Glutamatergic neuron (in vitro differentiated cells): Measurements from ENCODE around the gene C2CD4B. TPM values are rescaled to one million over a fixed set of nuclear protein-coding genes. Genes with fewer than 3 reads are reported as not detected.
A peak's percentile ranks its signal among the peaks of the same experiment; 100 is the strongest.

Source experiments
- DNase-seq: peaks from one replicate; pipeline ENCODE4 v3.0.0; 2022
- H3K27ac Mint-ChIP-seq: one replicate; pipeline ENCODE4 v1.8.0; 2020; ENCODE audit warnings: mild to moderate bottlenecking, mixed read lengths, inconsistent platforms; ENCODE audit not compliant: unreplicated experiment
- H3K27me3 Mint-ChIP-seq: one replicate; pipeline ENCODE4 v1.8.0; 2020; ENCODE audit warnings: mild to moderate bottlenecking, moderate library complexity, mixed read lengths, inconsistent platforms; ENCODE audit not compliant: unreplicated experiment
- H3K36me3 Mint-ChIP-seq: one replicate; pipeline ENCODE4 v1.8.0; 2020; ENCODE audit warnings: mild to moderate bottlenecking, mixed read lengths, inconsistent platforms; ENCODE audit not compliant: unreplicated experiment
- H3K4me1 Mint-ChIP-seq: one replicate; pipeline ENCODE4 v1.8.0; 2020; ENCODE audit warnings: mild to moderate bottlenecking, low read depth, mixed read lengths, inconsistent platforms; ENCODE audit not compliant: unreplicated experiment
- H3K4me3 Mint-ChIP-seq: one replicate; pipeline ENCODE4 v1.8.0; 2020; ENCODE audit warnings: mild to moderate bottlenecking, mixed read lengths, inconsistent platforms; ENCODE audit not compliant: unreplicated experiment
- H3K9me3 Mint-ChIP-seq: one replicate; pipeline ENCODE4 v1.8.0; 2020; ENCODE audit warnings: mild to moderate bottlenecking, moderate library complexity, mixed read lengths, inconsistent platforms; ENCODE audit not compliant: unreplicated experiment
- long read RNA-seq: library from polyadenylated mRNA; unstranded; transcript quantifications from one replicate; pipeline ENCODE4 v2.0.0, GENCODE V29; 2020; ENCODE audit not compliant: unreplicated experiment
- total RNA-seq: library from RNA; stranded (reverse); fragmentation: NEBNext Ultra II Directional; extraction: Animal tissue kit (Norgen Biotek cat#: 25700); gene quantifications from one replicate; pipeline ENCODE4 v1.2.1, GENCODE V29; 2021; ENCODE audit not compliant: unreplicated experiment
- TF ChIP-seq, protein P1 (sequence below): fragments of 200-600 bp; sonication (generic); IDR thresholded peaks from one replicate; pipeline ENCODE4 v1.5.0; 2021; ENCODE audit not compliant: partially characterized antibody, unreplicated experiment

The C2CD4B gene
- total RNA-seq, result not detected
- long read RNA-seq, result 0 reads

- Mint-ChIP-seq H3K27me3 (peaks cover 10% of the 10 kb centered on the region), H3K36me3 (no peaks in the 10 kb centered on the region), H3K4me1 (peaks cover 3% of the 10 kb centered on the region), H3K4me3 (peak within 1 kb of the TSS; percentile 69), H3K9me3 (peaks cover 2% of the 10 kb centered on the region), H3K27ac (no peak within 1 kb of the TSS)
- TF ChIP-seq, protein P1, sequence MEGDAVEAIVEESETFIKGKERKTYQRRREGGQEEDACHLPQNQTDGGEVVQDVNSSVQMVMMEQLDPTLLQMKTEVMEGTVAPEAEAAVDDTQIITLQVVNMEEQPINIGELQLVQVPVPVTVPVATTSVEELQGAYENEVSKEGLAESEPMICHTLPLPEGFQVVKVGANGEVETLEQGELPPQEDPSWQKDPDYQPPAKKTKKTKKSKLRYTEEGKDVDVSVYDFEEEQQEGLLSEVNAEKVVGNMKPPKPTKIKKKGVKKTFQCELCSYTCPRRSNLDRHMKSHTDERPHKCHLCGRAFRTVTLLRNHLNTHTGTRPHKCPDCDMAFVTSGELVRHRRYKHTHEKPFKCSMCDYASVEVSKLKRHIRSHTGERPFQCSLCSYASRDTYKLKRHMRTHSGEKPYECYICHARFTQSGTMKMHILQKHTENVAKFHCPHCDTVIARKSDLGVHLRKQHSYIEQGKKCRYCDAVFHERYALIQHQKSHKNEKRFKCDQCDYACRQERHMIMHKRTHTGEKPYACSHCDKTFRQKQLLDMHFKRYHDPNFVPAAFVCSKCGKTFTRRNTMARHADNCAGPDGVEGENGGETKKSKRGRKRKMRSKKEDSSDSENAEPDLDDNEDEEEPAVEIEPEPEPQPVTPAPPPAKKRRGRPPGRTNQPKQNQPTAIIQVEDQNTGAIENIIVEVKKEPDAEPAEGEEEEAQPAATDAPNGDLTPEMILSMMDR, result no peak
- DNase-seq, result peak; percentile 40
These were observed at the start of gene C2CD4B for GRCh38 chr15:62165104-62165792. Gene C2CD4B (minus strand): TSS chr15:62165285. CDS start chr15:62164984, 301 bp downstream.

DNA sequence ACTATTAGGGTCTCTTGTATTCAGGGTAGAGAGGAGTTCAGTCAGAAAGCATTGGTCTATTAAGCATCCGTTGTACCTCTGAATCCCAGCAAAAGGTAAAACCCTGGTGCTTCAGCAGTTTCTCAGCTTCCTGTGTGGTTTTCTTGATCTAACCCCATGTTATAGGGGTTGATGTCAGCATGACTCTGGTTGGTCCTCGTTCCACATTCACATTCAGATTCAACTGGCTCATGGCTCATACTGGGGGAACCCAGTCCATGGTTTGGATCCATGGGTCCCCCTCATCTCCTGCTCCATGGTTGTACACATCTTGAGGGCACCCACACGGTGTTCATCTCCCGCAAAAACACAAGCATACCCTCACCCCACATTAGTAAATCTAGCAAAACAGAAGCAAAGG lies 47.7 kb upstream of the C2CD4B start:
- no peak for DNase-seq
- TF ChIP-seq, protein P1, result no peak
- Mint-ChIP-seq H3K27me3 (no peaks in the 10 kb centered on the region), H3K36me3 (peaks cover 30% of the 10 kb centered on the region), H3K4me1 (no peaks in the 10 kb centered on the region), H3K27ac (no peak overlapping the region), H3K4me3 (no peak overlapping the region), H3K9me3 (peaks cover 14% of the 10 kb centered on the region)

DNA sequence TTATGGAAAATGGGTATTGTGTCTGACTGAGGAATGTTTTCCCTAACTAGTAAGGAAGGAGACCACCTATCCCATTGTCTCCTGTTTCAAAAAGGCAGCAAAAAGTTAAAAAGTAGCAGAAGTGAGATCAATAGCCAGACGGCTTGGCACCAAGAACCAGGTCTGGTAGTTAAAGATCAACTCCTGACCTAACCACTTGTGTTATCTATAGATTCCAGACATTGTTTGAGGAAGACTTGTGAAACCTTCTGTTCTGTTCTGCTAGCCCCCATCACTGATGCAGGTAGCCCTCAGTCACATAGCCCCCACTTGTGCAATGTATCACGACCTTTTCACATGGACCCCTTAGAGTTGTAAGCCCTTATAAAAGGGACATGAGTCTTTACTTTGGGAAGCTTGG lies 46.3 kb upstream of the C2CD4B start:
- Mint-ChIP-seq H3K4me1 (no peaks in the 10 kb centered on the region), H3K36me3 (peaks cover 24% of the 10 kb centered on the region), H3K27ac (no peak overlapping the region), H3K9me3 (peaks cover 9% of the 10 kb centered on the region), H3K4me3 (no peak overlapping the region), H3K27me3 (no peaks in the 10 kb centered on the region)
- TF ChIP-seq, protein P1, result no peak
- no peak for DNase-seq

DNA sequence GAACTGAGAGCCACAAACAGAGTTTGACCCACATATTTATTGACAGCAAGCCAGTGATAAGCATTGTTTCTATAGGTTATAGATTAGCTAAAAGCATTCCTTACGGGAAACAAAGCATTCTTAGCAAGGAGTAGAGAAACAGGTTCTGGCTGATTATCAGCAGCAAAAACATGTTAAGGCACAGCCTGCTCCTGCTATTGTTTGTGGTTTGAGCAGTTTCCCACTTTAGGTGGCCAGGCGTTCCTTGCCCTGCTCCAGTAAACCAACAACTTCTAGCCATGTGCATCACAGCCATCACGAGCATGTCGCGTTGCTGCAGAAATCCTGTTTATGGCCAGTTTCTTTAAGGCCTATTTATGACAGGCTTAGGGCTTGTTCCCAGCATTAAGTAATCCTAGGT lies 44.7 kb upstream of the C2CD4B start:
- Mint-ChIP-seq H3K27me3 (peaks cover 2% of the 10 kb centered on the region), H3K9me3 (peaks cover 3% of the 10 kb centered on the region), H3K4me1 (no peaks in the 10 kb centered on the region), H3K36me3 (peaks cover 22% of the 10 kb centered on the region), H3K27ac (no peak overlapping the region), H3K4me3 (no peak overlapping the region)
- DNase-seq, result no peak
- TF ChIP-seq, protein P1, result no peak

DNA sequence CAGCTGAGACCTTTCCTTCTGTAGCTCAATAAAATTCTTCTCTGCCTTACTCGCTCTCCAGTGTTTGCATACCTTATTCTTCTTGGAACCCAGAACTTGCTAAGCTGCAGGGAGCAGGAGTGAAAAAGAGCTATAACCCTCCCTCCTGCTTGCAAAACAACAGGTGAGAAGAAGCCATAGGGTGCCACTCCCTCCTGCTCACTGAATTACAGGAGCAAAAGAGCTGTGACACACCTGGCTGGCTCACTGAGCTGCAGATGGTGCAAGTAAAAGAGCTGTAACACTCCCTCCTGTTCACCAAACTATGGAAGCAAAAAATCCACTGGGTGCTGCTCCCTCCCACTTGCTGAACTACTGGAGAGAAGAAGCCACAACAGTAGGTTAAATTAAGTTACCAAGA lies 44.2 kb upstream of the C2CD4B start:
- Mint-ChIP-seq H3K4me1 (no peaks in the 10 kb centered on the region), H3K9me3 (peaks cover 3% of the 10 kb centered on the region), H3K4me3 (no peak overlapping the region), H3K27ac (no peak overlapping the region), H3K36me3 (peaks cover 22% of the 10 kb centered on the region), H3K27me3 (peaks cover 2% of the 10 kb centered on the region)
- DNase-seq, result no peak
- TF ChIP-seq, protein P1, result no peak
